HL-60/S4 treated with retinoic acid at 250 ng/mL for 4 days and 3 days (cell line): Measurements from ENCODE around the gene PRR5.
"Not testable (repeated sequence)": the region's sequence is repeated elsewhere in the genome, so short reads cannot be mapped to it uniquely, and the experiment has no call there.

ENCODE experiments used
- in situ Hi-C: fragments of 300-500 bp; cut with MboI; formaldehyde crosslinking; loops from 2 replicates; pipeline ENCODE4 v1.7.0; 2022; ENCODE audit warnings: low sequenced_read_pairs

PRR5 gene

GRCh38 chr22:44701824-44702478 is at the start of gene PRR5:
TSS of gene PRR5 (plus strand) at chr22:44702204. CDS start at chr22:44702475, 271 bp downstream.
- in situ Hi-C loops: no loop called here

GRCh38 chr22:44652866-44653265 is 49.1 kb upstream of the PRR5 start:
- in situ Hi-C loops: not testable (repeated sequence)

GRCh38 chr22:44658311-44658953 is 43.6 kb upstream of the PRR5 start:
- in situ Hi-C loops: no loop called here

GRCh38 chr22:44659140-44659539 is 42.9 kb upstream of the PRR5 start:
- in situ Hi-C loops: no loop called here

GRCh38 chr22:44660051-44660830 is 41.8 kb upstream of the PRR5 start:
- in situ Hi-C loops: no loop called here

GRCh38 chr22:44661070-44661469 is 40.9 kb upstream of the PRR5 start:
- in situ Hi-C loops: no loop called here

- in situ Hi-C loops: no loop called here
Observed at GRCh38 chr22:44661659-44662569, 40.1 kb upstream of the PRR5 start.

- in situ Hi-C loops: no loop called here
Observed at GRCh38 chr22:44663256-44663999, 38.6 kb upstream of the PRR5 start.

GRCh38 chr22:44664149-44664548 is 37.9 kb upstream of the PRR5 start:
- in situ Hi-C loops: no loop called here

- in situ Hi-C loops: no loop called here
Observed at GRCh38 chr22:44665115-44665514, 36.9 kb upstream of the PRR5 start.

- in situ Hi-C loops: no loop called here
Observed at GRCh38 chr22:44666207-44666585, 35.8 kb upstream of the PRR5 start.

GRCh38 chr22:44667276-44667675 is 34.7 kb upstream of the PRR5 start:
- in situ Hi-C loops: no loop called here

GRCh38 chr22:44667829-44668189 is 34.2 kb upstream of the PRR5 start:
- in situ Hi-C loops: no loop called here

- in situ Hi-C loops: no loop called here
Observed at GRCh38 chr22:44668190-44668885, 33.7 kb upstream of the PRR5 start.

GRCh38 chr22:44668886-44669521 is 33.0 kb upstream of the PRR5 start:
- in situ Hi-C loops: no loop called here

GRCh38 chr22:44669561-44669976 is 32.4 kb upstream of the PRR5 start:
- in situ Hi-C loops: no loop called here

- in situ Hi-C loops: no loop called here
Observed at GRCh38 chr22:44670220-44670988, 31.6 kb upstream of the PRR5 start.

- in situ Hi-C loops: no loop called here
Observed at GRCh38 chr22:44671742-44672141, 30.3 kb upstream of the PRR5 start.
